ENCODE measurements around the gene LMNTD2. TPM values are rescaled to one million over a fixed set of nuclear protein-coding genes. Genes with fewer than 3 reads are reported as not detected.

Gene LMNTD2
- total RNA-seq, 4 donors from 2014 or later = 6.6 to 32.9 (median 14.1) TPM

GRCh38 chr11:548700-549603 lies 11.6 kb downstream of the LMNTD2 start:
- no peak for TF ChIP-seq CTCF (IDR thresholded peaks at IDR 0.05)
- no peak for TF ChIP-seq POLR2A (IDR thresholded peaks at IDR 0.05)
- Histone ChIP-seq H3K4me3 (no peak overlapping the region), H3K27me3 (no peaks in the 10 kb centered on the region), H3K9me3 (no peaks in the 10 kb centered on the region), H3K4me1 (peaks cover 0 to 9% (median under 1%) of the 10 kb centered on the region in 4 donors), H3K36me3 (no peaks in the 10 kb centered on the region), H3K27ac (no peak overlapping the region)
- DNase-seq = no peak

GRCh38 chr11:545171-545570 lies 15.4 kb downstream of the LMNTD2 start:
- Histone ChIP-seq H3K9me3 (no peaks in the 10 kb centered on the region), H3K27ac (no peak overlapping the region), H3K4me1 (peaks cover 0 to 10% (median 0%) of the 10 kb centered on the region in 4 donors), H3K36me3 (no peaks in the 10 kb centered on the region), H3K4me3 (no peak overlapping the region), H3K27me3 (no peaks in the 10 kb centered on the region)
- no peak for DNase-seq
- TF ChIP-seq POLR2A (IDR thresholded peaks at IDR 0.05) (no peak), CTCF (IDR thresholded peaks at IDR 0.05) (no peak)

GRCh38 chr11:544817-545166 lies 15.7 kb downstream of the LMNTD2 start:
- H3K36me3 ChIP-seq = no peaks in the 10 kb centered on the region
- no peak overlapping the region for H3K27ac ChIP-seq
- TF ChIP-seq CTCF (IDR thresholded peaks at IDR 0.05) = no peak
- TF ChIP-seq POLR2A (IDR thresholded peaks at IDR 0.05) = no peak
- no peaks in the 10 kb centered on the region for H3K9me3 ChIP-seq
- no peak overlapping the region for H3K4me3 ChIP-seq
- H3K4me1 ChIP-seq = peaks cover 0 to 10% (median 0%) of the 10 kb centered on the region in 4 donors
- DNase-seq = no peak
- no peaks in the 10 kb centered on the region for H3K27me3 ChIP-seq

- Histone ChIP-seq H3K27me3 (no peaks in the 10 kb centered on the region), H3K9me3 (no peaks in the 10 kb centered on the region), H3K27ac (no peak overlapping the region), H3K4me3 (no peak overlapping the region), H3K36me3 (no peaks in the 10 kb centered on the region), H3K4me1 (peaks cover 0 to 20% (median 16%) of the 10 kb centered on the region in 4 donors)
- no peak for DNase-seq
- TF ChIP-seq CTCF (IDR thresholded peaks at IDR 0.05) (no peak), POLR2A (IDR thresholded peaks at IDR 0.05) (no peak)
These were observed 19.1 kb downstream of the LMNTD2 start for GRCh38 chr11:541433-541885.

GRCh38 chr11:540583-541432 lies 19.7 kb downstream of the LMNTD2 start:
- Histone ChIP-seq H3K36me3 (no peaks in the 10 kb centered on the region), H3K4me3 (no peak overlapping the region), H3K9me3 (no peaks in the 10 kb centered on the region), H3K27ac (no peak overlapping the region), H3K27me3 (no peaks in the 10 kb centered on the region), H3K4me1 (peaks cover 0 to 26% (median 18%) of the 10 kb centered on the region in 4 donors)
- no peak for TF ChIP-seq CTCF (IDR thresholded peaks at IDR 0.05)
- TF ChIP-seq POLR2A (IDR thresholded peaks at IDR 0.05) = no peak
- no peak for DNase-seq
